ENCODE data around the gene TSPAN4. TPM values are rescaled to one million over a fixed set of nuclear protein-coding genes. Genes with fewer than 3 reads are reported as not detected.

Gene TSPAN4
- total RNA-seq, 2 experiments from 2014 or later: 9.4 to 12.1 TPM

GRCh38 chr11:900545-900944 is 57.9 kb downstream of the TSPAN4 start:
- CTCF ChIA-PET (ENCODE audit: unreplicated experiment): no interaction called here

DNA sequence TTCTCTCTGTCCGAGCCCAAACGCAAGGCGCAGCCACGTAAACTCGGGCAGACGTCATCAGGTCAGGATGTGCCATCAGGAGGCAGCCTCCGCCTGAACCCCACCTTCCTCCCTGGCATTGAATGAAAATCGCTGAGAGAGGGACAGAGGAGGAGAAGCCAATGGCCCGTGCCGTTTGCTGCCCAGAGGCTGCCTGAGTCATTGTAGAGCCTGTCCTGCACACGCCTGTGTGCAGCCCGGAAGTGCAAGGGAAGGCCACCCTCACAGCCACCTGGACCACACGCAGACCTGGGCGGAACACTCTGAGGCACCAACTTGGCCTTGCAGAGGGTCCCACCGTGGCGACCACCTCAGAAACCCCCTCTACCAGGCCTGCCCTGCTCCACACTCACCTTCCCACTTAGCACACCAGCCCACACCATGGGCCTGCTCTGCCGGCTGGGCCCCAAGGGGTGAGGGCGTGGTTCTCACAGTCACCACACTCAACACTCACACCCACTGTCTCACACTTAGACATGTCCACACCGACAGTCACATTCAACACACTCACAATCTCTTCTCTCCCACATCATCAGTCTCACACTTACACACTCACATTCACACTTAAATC is 58.9 kb downstream of the TSPAN4 start:
- Histone ChIP-seq H3K9me3 (ENCODE audit: low read length) (no peaks in the 10 kb centered on the region), H3K9me2 (ENCODE audit: insufficient read depth, low read length) (no peaks in the 10 kb centered on the region), H2AFZ (ENCODE audit: low read length) (no peak overlapping the region), H3K27ac (ENCODE audit: low read depth, low read length, poor library complexity, severe bottlenecking) (no peak overlapping the region), H3K79me2 (ENCODE audit: insufficient read depth, low read depth, low read length) (no peaks in the 10 kb centered on the region), H4K20me1 (ENCODE audit: insufficient read depth, low read length) (no peaks in the 10 kb centered on the region; the same call in 1 of the 2 replicates), H3K4me1 (ENCODE audit: insufficient read depth, low read length, poor library complexity, severe bottlenecking) (no peaks in the 10 kb centered on the region), H3K4me3 (ENCODE audit: low read depth, low read length, poor library complexity, severe bottlenecking) (no peak overlapping the region), H3K4me2 (ENCODE audit: low read length) (no peak overlapping the region), H3K36me3 (ENCODE audit: insufficient read depth, low read length) (peaks cover 74% of the 10 kb centered on the region)
- ChIA-PET CTCF (ENCODE audit: unreplicated experiment) (no interaction called here), POLR2A (no interaction called here)
- DNase-seq (ENCODE audit: low spot score): no peak
- intact Hi-C loops (cut with micrococcal nuclease; ENCODE audit: unreplicated experiment): no loop called here
- TF ChIP-seq, protein P1, sequence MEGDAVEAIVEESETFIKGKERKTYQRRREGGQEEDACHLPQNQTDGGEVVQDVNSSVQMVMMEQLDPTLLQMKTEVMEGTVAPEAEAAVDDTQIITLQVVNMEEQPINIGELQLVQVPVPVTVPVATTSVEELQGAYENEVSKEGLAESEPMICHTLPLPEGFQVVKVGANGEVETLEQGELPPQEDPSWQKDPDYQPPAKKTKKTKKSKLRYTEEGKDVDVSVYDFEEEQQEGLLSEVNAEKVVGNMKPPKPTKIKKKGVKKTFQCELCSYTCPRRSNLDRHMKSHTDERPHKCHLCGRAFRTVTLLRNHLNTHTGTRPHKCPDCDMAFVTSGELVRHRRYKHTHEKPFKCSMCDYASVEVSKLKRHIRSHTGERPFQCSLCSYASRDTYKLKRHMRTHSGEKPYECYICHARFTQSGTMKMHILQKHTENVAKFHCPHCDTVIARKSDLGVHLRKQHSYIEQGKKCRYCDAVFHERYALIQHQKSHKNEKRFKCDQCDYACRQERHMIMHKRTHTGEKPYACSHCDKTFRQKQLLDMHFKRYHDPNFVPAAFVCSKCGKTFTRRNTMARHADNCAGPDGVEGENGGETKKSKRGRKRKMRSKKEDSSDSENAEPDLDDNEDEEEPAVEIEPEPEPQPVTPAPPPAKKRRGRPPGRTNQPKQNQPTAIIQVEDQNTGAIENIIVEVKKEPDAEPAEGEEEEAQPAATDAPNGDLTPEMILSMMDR (conservative IDR thresholded peaks at IDR 0.05; ENCODE audit: low read length): no peak
- no peak for TF ChIP-seq EZH2phosphoT487 (IDR thresholded peaks at IDR 0.05; ENCODE audit: borderline replicate concordance, low read depth, low read length)
- BruUV-seq (replicated peaks): no TSS peak

More at GRCh38 chr11:900545-900944, 57.9 kb downstream of the TSPAN4 start:
- no peaks in the 10 kb centered on the region for H3K9me3 ChIP-seq (ENCODE audit: low read length)
- no peak overlapping the region for H3K4me3 ChIP-seq (ENCODE audit: low read depth, low read length, poor library complexity, severe bottlenecking)
- BruUV-seq (replicated peaks): no TSS peak
- no peaks in the 10 kb centered on the region for H3K4me1 ChIP-seq (ENCODE audit: insufficient read depth, low read length, poor library complexity, severe bottlenecking)
- no peaks in the 10 kb centered on the region; the same call in 1 of the 2 replicates for H4K20me1 ChIP-seq (ENCODE audit: insufficient read depth, low read length)
- TF ChIP-seq EZH2phosphoT487 (IDR thresholded peaks at IDR 0.05; ENCODE audit: borderline replicate concordance, low read depth, low read length): no peak
- TF ChIP-seq, protein P1 (conservative IDR thresholded peaks at IDR 0.05; ENCODE audit: low read length): no peak
- H3K36me3 ChIP-seq (ENCODE audit: insufficient read depth, low read length): peaks cover 64% of the 10 kb centered on the region
- intact Hi-C loops (cut with micrococcal nuclease; ENCODE audit: unreplicated experiment): no loop called here
- no peaks in the 10 kb centered on the region for H3K9me2 ChIP-seq (ENCODE audit: insufficient read depth, low read length)
- no peaks in the 10 kb centered on the region for H3K79me2 ChIP-seq (ENCODE audit: insufficient read depth, low read depth, low read length)
- H2AFZ ChIP-seq (ENCODE audit: low read length): no peak overlapping the region
- H3K4me2 ChIP-seq (ENCODE audit: low read length): no peak overlapping the region
- POLR2A ChIA-PET: no interaction called here
- H3K27ac ChIP-seq (ENCODE audit: low read depth, low read length, poor library complexity, severe bottlenecking): no peak overlapping the region
- no peak for DNase-seq (ENCODE audit: low spot score)

DNA sequence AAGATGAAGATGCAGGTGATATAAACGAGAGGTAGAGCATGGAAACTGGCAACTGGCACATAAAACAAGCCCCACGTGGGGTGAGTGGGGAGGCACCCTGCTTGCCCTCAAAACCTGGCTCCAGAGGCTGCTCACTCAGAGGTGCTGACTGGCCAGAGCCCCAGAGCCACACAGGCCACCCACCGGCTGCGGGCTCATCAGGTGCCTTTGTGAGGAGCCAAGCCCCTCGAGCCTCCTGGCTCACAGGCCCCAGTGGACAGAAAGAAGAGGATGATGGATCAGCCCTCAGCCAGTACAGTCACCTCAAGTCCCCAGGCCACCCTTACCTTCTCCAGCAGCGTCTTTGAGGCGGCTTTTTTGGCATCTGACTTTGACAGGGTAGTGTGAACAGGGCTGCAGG is 61.7 kb downstream of the TSPAN4 start:
- no peak for TF ChIP-seq EZH2phosphoT487 (IDR thresholded peaks at IDR 0.05; ENCODE audit: borderline replicate concordance, low read depth, low read length)
- TF ChIP-seq, protein P1 (conservative IDR thresholded peaks at IDR 0.05; ENCODE audit: low read length): no peak
- Histone ChIP-seq H4K20me1 (ENCODE audit: insufficient read depth, low read length) (no peaks in the 10 kb centered on the region; the same call in 1 of the 2 replicates), H3K9me2 (ENCODE audit: insufficient read depth, low read length) (no peaks in the 10 kb centered on the region), H2AFZ (ENCODE audit: low read length) (no peak overlapping the region), H3K36me3 (ENCODE audit: insufficient read depth, low read length) (peaks cover 65% of the 10 kb centered on the region), H3K4me1 (ENCODE audit: insufficient read depth, low read length, poor library complexity, severe bottlenecking) (peaks cover 21% of the 10 kb centered on the region), H3K9me3 (ENCODE audit: low read length) (no peaks in the 10 kb centered on the region), H3K4me3 (ENCODE audit: low read depth, low read length, poor library complexity, severe bottlenecking) (no peak overlapping the region), H3K4me2 (ENCODE audit: low read length) (no peak overlapping the region), H3K27ac (ENCODE audit: low read depth, low read length, poor library complexity, severe bottlenecking) (no peak overlapping the region), H3K79me2 (ENCODE audit: insufficient read depth, low read depth, low read length) (peaks cover 8% of the 10 kb centered on the region; the same call in 1 of the 2 replicates)
- no TSS peak for BruUV-seq (replicated peaks)
- POLR2A ChIA-PET: no interaction called here
- intact Hi-C loops (cut with micrococcal nuclease; ENCODE audit: unreplicated experiment): no loop called here
- CTCF ChIA-PET (ENCODE audit: unreplicated experiment): no interaction called here
- no peak for DNase-seq (ENCODE audit: low spot score)

Measured in OCI-LY7 (cell line).